Right lobe of liver (tissue), 6 donors: ENCODE measurements around the gene CHKB. TPM values are rescaled to one million over a fixed set of nuclear protein-coding genes. Genes with fewer than 3 reads are reported as not detected.

Experiments used
- ATAC-seq, 4 donors: fragments of 200-7000 bp; cut with Tn5 transposase; one replicate each; pipeline ENCODE4 v1.9.1; 2020; ENCODE audit warnings: mild to moderate bottlenecking in 4 of 4, moderate library complexity in 4 of 4
- DNase-seq, 3 donors: peaks; one replicate each; pipeline ENCODE4 v3.0.0-alpha.2; 2020
- H3K27ac ChIP-seq, 3 donors: fragments of 200-600 bp; one replicate each; pipeline ENCODE4 v1.8.0; 2022
- H3K27me3 ChIP-seq, 2 donors: fragments of 200-600 bp; one replicate each; pipeline ENCODE4 v1.8.0; 2022
- H3K36me3 ChIP-seq, 4 donors: fragments of 200-600 bp; sonication (generic) in 1 of 4; one replicate each; pipeline versions ENCODE4 v1.5.1 to v1.8.0; 2017 to 2022; ENCODE audit warnings: control low read depth in 1 of 4
- H3K4me1 ChIP-seq, 4 donors: fragments of 200-600 bp; sonication (generic) in 1 of 4; one replicate each; pipeline versions ENCODE4 v1.5.1 to v1.8.0; 2017 to 2022; ENCODE audit warnings: control low read depth in 1 of 4
- H3K4me3 ChIP-seq, 3 donors: fragments of 200-600 bp; one replicate each; pipeline ENCODE4 v1.8.0; 2022
- H3K9me3 ChIP-seq, 4 donors: fragments of 200-600 bp; sonication (generic) in 1 of 4; one replicate each; pipeline versions ENCODE4 v1.5.1 to v1.8.0; 2017 to 2022; ENCODE audit warnings: control low read depth in 1 of 4
- POLR2A ChIP-seq: fragments of 450-650 bp; IDR thresholded peaks from one replicate; pipeline ENCODE4 v1.6.1; 2017; ENCODE audit warnings: antibody characterized with exemption, mild to moderate bottlenecking
- WGBS: methylation state at CpG from one replicate; pipeline ENCODE4 v1.1.6; 2018; ENCODE audit warnings: low coverage, low lambda C conversion rate; ENCODE audit not compliant: insufficient coverage; ENCODE audit errors: missing lambda C conversion rate; 5-methylcytosine and 5-hydroxymethylcytosine counted together
- intact Hi-C, 2 donors: fragments of 100-400 bp; cut with DNase I; formaldehyde crosslinking; loops; one replicate each; pipeline versions ENCODE4 v1.11.2 to v1.14.1; 2022
- total RNA-seq, 6 experiments: library from RNA; depleted of rRNA in 2 of 6; stranded (reverse); fragments of >200 nt in 2 of 6; fragmentation: NEBNext Ultra II Directional in 3 of 6; extraction: Animal tissue kit (Norgen Biotek cat#: 25700) in 3 of 6; gene quantifications; one replicate each; pipeline versions ENCODE4 v1.1.0 to v1.2.4, GENCODE V29; 2016 to 2023
- TF ChIP-seq, protein P1 (sequence below), 4 donors: fragments of 200-600 bp in 3 of 4; fragments of 450-650 bp in 1 of 4; IDR thresholded peaks; one replicate each; pipeline versions ENCODE4 v1.5.1 to v1.8.0; 2016 to 2022; ENCODE audit warnings: antibody characterized with exemption in 4 of 4, mild to moderate bottlenecking in 2 of 4
- donor health status: DM: no; HTN: yes; CAD: no.
- donor health status: DM: no; HTN: no; CAD: no.
- donor health status: DM: no; HTN: no; CAD: no.
- donor health status: DM: no; HTN: yes; CAD: no.
- donor health status: DM: no; HTN: yes; CAD: no.

Gene CHKB
- total RNA-seq, 6 experiments from 2014 or later: 10.9 to 43.4 (median 26.7) TPM

DNA sequence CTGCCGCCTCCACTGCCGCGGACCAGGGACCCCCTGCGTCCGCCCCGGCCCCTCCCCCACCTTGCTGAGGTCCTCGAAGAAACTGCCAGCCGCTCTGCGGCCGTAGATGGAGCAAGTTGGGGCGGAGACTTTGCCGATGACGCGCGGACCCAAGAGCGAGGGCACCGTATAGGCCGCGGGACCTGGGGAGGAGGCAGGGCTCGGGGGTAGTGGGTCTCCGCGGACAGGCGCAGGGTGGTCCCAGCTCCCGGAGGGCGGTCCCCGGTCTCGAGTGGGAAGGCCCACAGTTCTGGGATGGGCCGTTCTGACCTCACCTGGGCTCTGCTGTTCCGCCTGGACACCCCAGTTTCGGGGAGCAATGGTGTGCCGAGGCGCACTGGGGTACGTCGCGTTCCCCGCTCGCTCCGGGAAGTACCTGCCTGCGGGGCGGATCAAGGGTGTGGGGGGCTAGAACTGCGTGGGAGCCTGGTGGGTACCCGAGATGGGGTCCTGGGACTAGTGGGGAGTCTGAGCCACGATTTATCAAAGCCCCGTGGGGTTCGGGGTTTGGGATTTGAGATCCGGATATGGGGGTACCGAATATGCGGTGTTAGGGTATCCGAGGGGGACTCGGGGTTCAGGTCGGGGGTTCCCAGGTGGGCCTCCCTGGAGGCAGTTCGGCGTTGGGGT, 51.6 kb downstream of the CHKB start:
- DNase-seq (peak; percentile 94 to 97 (median 95)), ATAC-seq (peak; percentile 46 to 62 (median 58))
- Histone ChIP-seq H3K4me3 (peak overlapping the region; percentile 75 to 79 (median 76)), H3K4me1 (peaks cover 0 to 14% (median 6%) of the 10 kb centered on the region in 4 donors), H3K27me3 (no peaks in the 10 kb centered on the region), H3K9me3 (no peaks in the 10 kb centered on the region), H3K36me3 (no peaks in the 10 kb centered on the region), H3K27ac (peak overlapping the region; percentile 94 to 98 (median 97))
- TF ChIP-seq POLR2A: peak; percentile 90
- TF ChIP-seq, protein P1, sequence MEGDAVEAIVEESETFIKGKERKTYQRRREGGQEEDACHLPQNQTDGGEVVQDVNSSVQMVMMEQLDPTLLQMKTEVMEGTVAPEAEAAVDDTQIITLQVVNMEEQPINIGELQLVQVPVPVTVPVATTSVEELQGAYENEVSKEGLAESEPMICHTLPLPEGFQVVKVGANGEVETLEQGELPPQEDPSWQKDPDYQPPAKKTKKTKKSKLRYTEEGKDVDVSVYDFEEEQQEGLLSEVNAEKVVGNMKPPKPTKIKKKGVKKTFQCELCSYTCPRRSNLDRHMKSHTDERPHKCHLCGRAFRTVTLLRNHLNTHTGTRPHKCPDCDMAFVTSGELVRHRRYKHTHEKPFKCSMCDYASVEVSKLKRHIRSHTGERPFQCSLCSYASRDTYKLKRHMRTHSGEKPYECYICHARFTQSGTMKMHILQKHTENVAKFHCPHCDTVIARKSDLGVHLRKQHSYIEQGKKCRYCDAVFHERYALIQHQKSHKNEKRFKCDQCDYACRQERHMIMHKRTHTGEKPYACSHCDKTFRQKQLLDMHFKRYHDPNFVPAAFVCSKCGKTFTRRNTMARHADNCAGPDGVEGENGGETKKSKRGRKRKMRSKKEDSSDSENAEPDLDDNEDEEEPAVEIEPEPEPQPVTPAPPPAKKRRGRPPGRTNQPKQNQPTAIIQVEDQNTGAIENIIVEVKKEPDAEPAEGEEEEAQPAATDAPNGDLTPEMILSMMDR (IDR thresholded peaks at IDR 0.05): no peak
- 5% methylated on average over 7 of the region's 53 CpGs for WGBS
- intact Hi-C loops: no loop called here

DNA sequence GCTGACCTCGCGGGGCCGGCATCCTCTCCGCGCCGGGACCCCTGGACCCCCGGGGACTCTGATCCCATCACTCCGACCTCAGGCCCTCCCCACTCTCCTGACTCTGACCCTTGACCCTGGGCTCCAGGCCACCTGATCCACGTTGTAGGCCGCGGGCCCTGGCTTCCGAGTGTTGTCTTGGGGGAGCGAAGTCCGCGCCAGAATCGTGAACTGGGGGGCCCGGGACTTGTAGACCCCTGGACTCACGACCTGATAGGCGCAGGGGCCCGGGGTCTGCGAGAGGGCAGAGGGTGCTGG, 52.1 kb downstream of the CHKB start:
- peak; percentile 85 to 90 (median 90) for DNase-seq
- WGBS: no CpG with 5 or more reads among the region's 21 CpGs

GRCh38 chr22:50529897-50530579, 52.6 kb downstream of the CHKB start, which contains the start of gene TYMP:
TYMP (minus strand) TSS chr22:50530012; CDS start chr22:50529709, 303 bp downstream.
- WGBS: 0% methylated on average over 11 of the region's 92 CpGs
- no peaks in the 10 kb centered on the region for H3K9me3 ChIP-seq
- H3K4me1 ChIP-seq: peaks cover 0 to 14% (median 6%) of the 10 kb centered on the region in 4 donors
- peak within 1 kb of the TSS; percentile 94 to 98 (median 97) for H3K27ac ChIP-seq
- TF ChIP-seq, protein P1 (IDR thresholded peaks at IDR 0.05): peak in 1 of 4 donors; percentile 9
- peak; percentile 88 for TF ChIP-seq POLR2A
- intact Hi-C loops: loop anchor here in 1 of 2 donors (10.0 kb wide), 1 partner anchor 85 kb away; no protein-coding TSS in a partner anchor
- ATAC-seq (peak; percentile 32 to 57 (median 52)), DNase-seq (peak; percentile 93 to 97 (median 97))
- H3K4me3 ChIP-seq: peak within 1 kb of the TSS; percentile 75 to 79 (median 76)
- H3K36me3 ChIP-seq: no peaks in the 10 kb centered on the region
- no peaks in the 10 kb centered on the region for H3K27me3 ChIP-seq

More for the DNA sequence above, 52.1 kb downstream of the CHKB start:
- peak overlapping the region; percentile 75 to 79 (median 76) for H3K4me3 ChIP-seq
- no peaks in the 10 kb centered on the region for H3K9me3 ChIP-seq
- H3K4me1 ChIP-seq: peaks cover 0 to 14% (median 6%) of the 10 kb centered on the region in 4 donors
- peak; percentile 15 to 45 (median 42) for ATAC-seq
- no peaks in the 10 kb centered on the region for H3K36me3 ChIP-seq
- intact Hi-C loops: no loop called here
- H3K27me3 ChIP-seq: no peaks in the 10 kb centered on the region
- TF ChIP-seq, protein P1 (IDR thresholded peaks at IDR 0.05): no peak
- H3K27ac ChIP-seq: peak overlapping the region; percentile 94 to 98 (median 97)

- no peaks in the 10 kb centered on the region for H3K27me3 ChIP-seq
- WGBS: 0% methylated on average over 9 of the region's 50 CpGs
- intact Hi-C loops: loop anchor here in 1 of 2 donors (10.0 kb wide), 1 partner anchor 85 kb away; no protein-coding TSS in a partner anchor
Measured at GRCh38 chr22:50529416-50529896, 53.2 kb downstream of the CHKB start.

More at GRCh38 chr22:50529416-50529896, 53.2 kb downstream of the CHKB start:
- DNase-seq (peak in 2 of 3 donors; percentile 71 to 79), ATAC-seq (no peak)
- H3K36me3 ChIP-seq: no peaks in the 10 kb centered on the region
- peak overlapping the region; percentile 75 to 79 (median 76) for H3K4me3 ChIP-seq
- H3K4me1 ChIP-seq: peaks cover 0 to 20% (median 7%) of the 10 kb centered on the region in 4 donors
- peak overlapping the region; percentile 94 to 98 (median 97) for H3K27ac ChIP-seq
- TF ChIP-seq, protein P1 (IDR thresholded peaks at IDR 0.05): no peak
- no peak for TF ChIP-seq POLR2A
- H3K9me3 ChIP-seq: no peaks in the 10 kb centered on the region

Other genes with a start within 250 kb of the CHKB start
- 10 to 100 TPM; 38.3 to 80.3 (median 54.4) TPM for gene PPP6R2, start 239.5 kb downstream of the CHKB start, total RNA-seq
- gene SBF1, start 107.8 kb downstream of the CHKB start, total RNA-seq: 10 to 100 TPM; 18.3 to 28.9 (median 22.8) TPM
- gene ADM2, start 101.3 kb downstream of the CHKB start, total RNA-seq: 10 to 100 TPM in 1 of 6 experiments, 1 to 10 TPM in 5; 1.0 to 19.2 (median 2.2) TPM
- not detected for gene MIOX, start 96.0 kb downstream of the CHKB start, total RNA-seq
- gene LMF2, start 75.1 kb downstream of the CHKB start, total RNA-seq: 10 to 100 TPM; 33.2 to 47.6 (median 41.7) TPM
- 10 to 100 TPM; 11.4 to 17.3 (median 13.9) TPM for gene NCAPH2, start 74.6 kb downstream of the CHKB start, total RNA-seq
- gene SCO2, start 57.3 kb downstream of the CHKB start, total RNA-seq: 1 to 10 TPM in 3 of 6 experiments, under 1 TPM in 1, not detected in 2; 0.80 to 4.2 (median 2.5) TPM
- gene TYMP, start 52.8 kb downstream of the CHKB start, total RNA-seq: 100 to 1,000 TPM in 3 of 6 experiments, 10 to 100 TPM in 3; 30.6 to 223 (median 88.2) TPM
- 1 to 10 TPM in 2 of 6 experiments, under 1 TPM in 2, not detected in 2; 0.07 to 1.4 (median 0.62) TPM for gene KLHDC7B, start 37.0 kb downstream of the CHKB start, total RNA-seq
- gene SYCE3, start 19.9 kb downstream of the CHKB start, total RNA-seq: 1 to 10 TPM in 2 of 6 experiments, not detected in 4; 3.3 to 4.7 TPM
- gene CPT1B, start 4.4 kb downstream of the CHKB start, total RNA-seq: 10 to 100 TPM in 5 of 6 experiments, 1 to 10 TPM in 1; 3.8 to 30.7 (median 13.0) TPM
- 1 to 10 TPM in 1 of 6 experiments, under 1 TPM in 5; 0.15 to 1.7 (median 0.45) TPM for gene MAPK8IP2, start 17.9 kb upstream of the CHKB start, total RNA-seq
- 10 to 100 TPM; 20.8 to 47.3 (median 38.6) TPM for gene ARSA, start 45.3 kb upstream of the CHKB start, total RNA-seq
- 10 to 100 TPM in 5 of 6 experiments, 1 to 10 TPM in 1; 9.7 to 16.0 (median 14.8) TPM for gene SHANK3, start 90.0 kb upstream of the CHKB start, total RNA-seq
- gene ACR, start 155.4 kb upstream of the CHKB start, total RNA-seq: under 1 TPM in 5 of 6 experiments, not detected in 1; 0.34 to 0.84 (median 0.55) TPM
- gene RABL2B, start 200.8 kb upstream of the CHKB start, total RNA-seq: 10 to 100 TPM in 3 of 6 experiments, 1 to 10 TPM in 3; 3.0 to 14.2 (median 9.5) TPM